Motor neuron (in vitro differentiated cells): ENCODE results near the gene RBM38. TPM values are rescaled to one million over a fixed set of nuclear protein-coding genes. Genes with fewer than 3 reads are reported as not detected.

Experiments used
- ATAC-seq, 8 experiments: fragments of 200-7000 bp; cut with Tn5 transposase; replicated peaks in 6 of 8; 2 replicates each; pipeline ENCODE4 v1.8.0; 2021; ENCODE audit warnings: mild to moderate bottlenecking in 8 of 8, moderate library complexity in 8 of 8
- H3K27ac ChIP-seq, 2 donors: fragments of 250-450 bp; sonication (Bioruptor Pico); 2 replicates each; pipeline ENCODE4 v1.9.0; 2021; ENCODE audit warnings: antibody characterized with exemption in 2 of 2, mild to moderate bottlenecking in 2 of 2, moderate library complexity in 1 of 2
- H3K4me1 ChIP-seq, 2 donors: fragments of 250-450 bp; sonication (Bioruptor Pico); replicated peaks in 1 of 2; 2 replicates each; pipeline ENCODE4 v1.6.1; 2021; ENCODE audit warnings: antibody characterized with exemption in 2 of 2, mild to moderate bottlenecking in 2 of 2, moderate library complexity in 1 of 2
- H3K4me3 ChIP-seq, 5 donors: fragments of 250-450 bp; sonication (Bioruptor Pico); 2 replicates each; pipeline ENCODE4 v1.9.0; 2021; ENCODE audit warnings: antibody characterized with exemption in 5 of 5, mild to moderate bottlenecking in 5 of 5, moderate library complexity in 4 of 5
- WGBS, 10 experiments: fragments of 450-650 bp; shearing (Covaris generic); methylation state at CpG; one replicate each; pipeline ENCODE4 v1.0.0; 2022; 5-methylcytosine and 5-hydroxymethylcytosine counted together
- in situ Hi-C, 9 experiments: fragments of 400-800 bp; cut with MboI; loops; one replicate each; pipeline ENCODE4 v1.15.0; 2021; ENCODE audit warnings: low sequenced_read_pairs in 9 of 9, low pct_unique_long_range_greater_than_20kb in 2 of 9; ENCODE audit not compliant: unreplicated experiment in 9 of 9
- total RNA-seq, 8 experiments: library from RNA; unstranded; fragments of 300-600 nt; gene quantifications; 2 replicates each; pipeline versions ENCODE4 v1.2.3 to v1.2.4, GENCODE V29; 2022

The RBM38 gene
- total RNA-seq, 8 experiments from 2014 or later: 1.2 to 24.3 (median 9.6) TPM

GRCh38 chr20:57433657-57434389 is 42.6 kb downstream of the RBM38 start:
- Histone ChIP-seq H3K27ac (no peak overlapping the region), H3K4me3 (no peak overlapping the region), H3K4me1 (peaks cover 9 to 15% of the 10 kb centered on the region in 2 donors)
- WGBS, 10 experiments: 50 to 100% (median 93%) methylated on average over 1 to 4 of the region's 14 CpGs; no CpG with 5 or more reads in 4 of the 10 experiments
- peak in 3 of 8 experiments; percentile 6 to 42 (median 24) for ATAC-seq
- in situ Hi-C loops: no loop called here

- Histone ChIP-seq H3K27ac (no peak overlapping the region), H3K4me1 (peaks cover 9 to 15% of the 10 kb centered on the region in 2 donors), H3K4me3 (no peak overlapping the region)
- no peak for ATAC-seq
- WGBS, 10 experiments: 60 to 100% (median 83%) methylated on average over 1 to 9 of the region's 9 CpGs; no CpG with 5 or more reads in 3 of the 10 experiments
- in situ Hi-C loops: no loop called here
These were observed 43.1 kb downstream of the RBM38 start for GRCh38 chr20:57434390-57434700.

GRCh38 chr20:57435105-57435497 is 43.9 kb downstream of the RBM38 start:
- 46 to 84% (median 60%) methylated on average over 3 to 10 of the region's 10 CpGs; no CpG with 5 or more reads in 1 of the 10 experiments for WGBS, 10 experiments
- ATAC-seq: peak in 1 of 8 experiments; percentile 2

GRCh38 chr20:57435498-57436222 is 44.5 kb downstream of the RBM38 start:
- in situ Hi-C loops: no loop called here
- no peak overlapping the region for H3K4me3 ChIP-seq
- H3K27ac ChIP-seq: no peak overlapping the region
- ATAC-seq: peak in 5 of 8 experiments; percentile 78 to 91 (median 85)
- peaks cover 14 to 21% of the 10 kb centered on the region in 2 donors for H3K4me1 ChIP-seq
- 27 to 81% (median 60%) methylated on average over 1 to 13 of the region's 25 CpGs; no CpG with 5 or more reads in 3 of the 10 experiments for WGBS, 10 experiments

More at GRCh38 chr20:57435105-57435497, 43.9 kb downstream of the RBM38 start:
- H3K4me3 ChIP-seq: no peak overlapping the region
- peaks cover 12 to 20% of the 10 kb centered on the region in 2 donors for H3K4me1 ChIP-seq
- in situ Hi-C loops: no loop called here
- peak overlapping the region in 1 of 2 donors; percentile 9 for H3K27ac ChIP-seq

DNA sequence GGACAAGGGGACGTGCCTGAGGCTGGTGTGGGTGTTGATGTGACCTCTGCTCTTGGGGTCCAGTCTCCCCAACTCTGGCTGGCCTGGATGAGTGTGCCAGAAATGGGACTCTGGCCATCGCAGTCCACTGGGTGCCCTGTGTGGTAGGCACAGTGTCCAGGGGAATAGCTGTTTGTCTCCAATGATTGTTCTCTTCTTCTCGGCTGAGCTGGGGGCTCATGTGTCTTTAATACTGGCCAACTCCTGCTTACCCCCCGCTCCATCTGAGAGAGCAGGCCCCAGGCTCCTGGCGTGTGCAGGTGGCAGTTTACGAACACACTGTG is 45.0 kb downstream of the RBM38 start:
- 83 to 100% (median 90%) methylated on average over 1 to 4 of the region's 6 CpGs; no CpG with 5 or more reads in 5 of the 10 experiments for WGBS, 10 experiments
- in situ Hi-C loops: no loop called here
- no peak overlapping the region for H3K4me3 ChIP-seq
- peaks cover 18 to 27% of the 10 kb centered on the region in 2 donors for H3K4me1 ChIP-seq
- no peak for ATAC-seq
- H3K27ac ChIP-seq: no peak overlapping the region

- ATAC-seq: no peak
- in situ Hi-C loops: no loop called here
- Histone ChIP-seq H3K4me3 (no peak overlapping the region), H3K4me1 (peaks cover 18 to 31% of the 10 kb centered on the region in 2 donors), H3K27ac (no peak overlapping the region)
- WGBS, 10 experiments: 90 to 100% (median 98%) methylated on average over 2 to 5 of the region's 9 CpGs; no CpG with 5 or more reads in 5 of the 10 experiments
These were observed 46.1 kb downstream of the RBM38 start for GRCh38 chr20:57437267-57437666.

DNA sequence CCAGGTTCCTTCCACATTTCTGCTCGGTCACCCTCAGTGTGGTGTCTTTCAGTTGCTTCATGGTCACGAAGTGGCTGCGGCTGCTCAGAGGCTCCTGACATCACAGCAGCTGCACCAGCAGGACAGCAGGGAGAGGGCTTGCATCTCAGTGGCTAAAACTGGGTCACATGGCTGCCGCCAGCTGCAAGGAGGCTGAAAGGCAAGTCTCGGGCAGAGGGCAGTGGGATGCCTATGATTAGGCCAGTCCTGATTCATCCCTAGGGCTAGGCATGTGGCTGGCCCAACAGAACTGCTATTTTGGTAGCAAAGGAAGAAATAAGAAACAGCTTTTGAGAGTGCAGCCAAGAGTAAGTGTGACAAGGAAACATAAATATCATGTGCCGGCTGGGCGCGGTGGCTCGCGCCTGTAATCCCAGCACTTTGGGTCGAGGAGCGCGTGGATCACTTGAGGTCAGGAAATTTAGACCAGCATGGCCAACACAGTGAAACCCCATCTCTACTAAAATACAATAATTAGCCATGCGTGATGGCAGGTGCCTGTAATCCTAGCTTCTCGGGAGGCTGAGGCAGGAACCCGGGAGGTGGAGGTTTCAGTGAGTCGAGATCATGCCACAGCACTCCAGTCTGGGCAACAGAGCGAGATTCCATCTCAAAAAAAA is 46.6 kb downstream of the RBM38 start:
- H3K27ac ChIP-seq: no peak overlapping the region
- in situ Hi-C loops: no loop called here
- no peak for ATAC-seq
- H3K4me1 ChIP-seq: peaks cover 18 to 35% of the 10 kb centered on the region in 2 donors
- H3K4me3 ChIP-seq: no peak overlapping the region
- WGBS, 10 experiments: 30 to 97% (median 75%) methylated on average over 2 to 13 of the region's 18 CpGs; no CpG with 5 or more reads in 1 of the 10 experiments

- no peak overlapping the region for H3K4me3 ChIP-seq
- no peak overlapping the region for H3K27ac ChIP-seq
- H3K4me1 ChIP-seq: peaks cover 18 to 35% of the 10 kb centered on the region in 2 donors
- 14 to 100% (median 81%) methylated on average over 1 to 5 of the region's 5 CpGs; no CpG with 5 or more reads in 2 of the 10 experiments for WGBS, 10 experiments
- ATAC-seq: peak in 2 of 8 experiments; percentile 20
- in situ Hi-C loops: no loop called here
These were observed 47.4 kb downstream of the RBM38 start for GRCh38 chr20:57438552-57438951.

GRCh38 chr20:57439432-57439831 is 48.2 kb downstream of the RBM38 start:
- WGBS, 10 experiments: 43 to 50% methylated on average over 1 of the region's 6 CpGs; no CpG with 5 or more reads in 8 of the 10 experiments
- no peak overlapping the region for H3K4me3 ChIP-seq
- H3K4me1 ChIP-seq: peaks cover 18 to 35% of the 10 kb centered on the region in 2 donors
- in situ Hi-C loops: no loop called here
- peak in 3 of 8 experiments; percentile 6 to 65 (median 22) for ATAC-seq
- H3K27ac ChIP-seq: no peak overlapping the region

DNA sequence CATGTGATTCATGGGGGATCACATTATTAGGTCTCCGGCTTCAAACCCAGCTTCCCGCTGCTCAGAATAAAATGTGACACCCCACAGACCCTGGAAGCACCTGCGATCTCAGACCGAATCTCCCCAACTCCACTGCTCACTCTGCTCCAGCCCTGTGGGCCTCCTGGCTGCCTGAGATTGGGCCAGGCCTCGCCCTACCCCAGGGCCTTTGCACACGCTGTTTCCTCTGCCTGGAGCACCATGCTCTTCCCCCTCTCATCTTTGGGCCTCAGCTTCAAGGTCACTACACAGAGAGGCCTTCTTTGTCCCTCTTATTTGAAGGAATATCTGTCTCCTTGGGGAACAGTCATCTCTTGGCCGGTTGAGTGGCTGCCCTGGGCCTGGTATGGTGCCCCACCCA is 48.8 kb downstream of the RBM38 start:
- Histone ChIP-seq H3K4me3 (no peak overlapping the region), H3K4me1 (peaks cover 18 to 31% of the 10 kb centered on the region in 2 donors), H3K27ac (no peak overlapping the region)
- in situ Hi-C loops: no loop called here
- no peak for ATAC-seq
- 60 to 100% (median 86%) methylated on average over 1 to 4 of the region's 7 CpGs; no CpG with 5 or more reads in 3 of the 10 experiments for WGBS, 10 experiments

- Histone ChIP-seq H3K4me3 (no peak overlapping the region), H3K27ac (peak overlapping the region in 1 of 2 donors; percentile 29), H3K4me1 (peaks cover 9 to 22% of the 10 kb centered on the region in 2 donors)
- WGBS, 10 experiments: 19 to 90% (median 67%) methylated on average over 2 to 12 of the region's 33 CpGs; no CpG with 5 or more reads in 7 of the 10 experiments
- in situ Hi-C loops: no loop called here
- ATAC-seq: peak; percentile 59 to 92 (median 78)
These were observed 49.7 kb downstream of the RBM38 start for GRCh38 chr20:57440678-57441509.

GRCh38 chr20:57441510-57442154 is 50.4 kb downstream of the RBM38 start:
- in situ Hi-C loops: no loop called here
- WGBS, 10 experiments: 100% methylated on average over 1 of the region's 16 CpGs; no CpG with 5 or more reads in 8 of the 10 experiments
- peak overlapping the region in 1 of 2 donors; percentile 29 for H3K27ac ChIP-seq
- no peak overlapping the region for H3K4me3 ChIP-seq
- no peak for ATAC-seq
- peaks cover 9 to 21% of the 10 kb centered on the region in 2 donors for H3K4me1 ChIP-seq
